Breast epithelium (tissue), 3 donors: ENCODE measurements around the gene PELI2.

Source experiments
- POLR2A ChIP-seq: fragments of 450-650 bp; IDR thresholded peaks from one replicate; pipeline ENCODE4 v1.6.1; 2016; ENCODE audit warnings: antibody characterized with exemption, mild to moderate bottlenecking, moderate library complexity
- POLR2AphosphoS5 ChIP-seq, 3 donors: sonication (generic); formaldehyde crosslinking; IDR thresholded peaks; one replicate each; pipeline ENCODE4 v1.6.1; 2017; ENCODE audit warnings: antibody characterized with exemption in 3 of 3
- TF ChIP-seq, protein P1 (sequence below), 3 donors: fragments of 450-650 bp; IDR thresholded peaks; one replicate each; pipeline ENCODE4 v1.5.1; 2016 to 2017; ENCODE audit warnings: antibody characterized with exemption in 3 of 3, mild to moderate bottlenecking in 3 of 3, moderate library complexity in 3 of 3

DNA sequence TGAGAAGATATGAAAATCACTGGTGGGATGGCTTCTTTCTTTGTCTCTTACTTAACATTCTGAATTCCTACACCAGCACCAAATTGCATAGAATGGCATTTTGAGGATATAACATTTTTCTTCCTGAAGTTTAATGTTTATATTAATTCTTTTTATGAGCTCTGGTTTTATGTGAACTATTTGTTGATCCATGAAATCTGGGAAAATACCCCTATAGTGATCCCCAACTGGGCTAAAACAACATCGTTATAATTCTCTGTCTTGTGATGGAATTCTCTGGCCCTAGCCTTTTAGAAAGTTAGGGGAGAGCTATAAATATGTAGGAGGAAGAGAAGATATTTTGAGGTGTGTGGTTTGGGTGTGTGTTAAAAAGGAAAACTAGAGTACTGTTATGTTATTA is 29.2 kb downstream of the PELI2 start:
- TF ChIP-seq, protein P1, sequence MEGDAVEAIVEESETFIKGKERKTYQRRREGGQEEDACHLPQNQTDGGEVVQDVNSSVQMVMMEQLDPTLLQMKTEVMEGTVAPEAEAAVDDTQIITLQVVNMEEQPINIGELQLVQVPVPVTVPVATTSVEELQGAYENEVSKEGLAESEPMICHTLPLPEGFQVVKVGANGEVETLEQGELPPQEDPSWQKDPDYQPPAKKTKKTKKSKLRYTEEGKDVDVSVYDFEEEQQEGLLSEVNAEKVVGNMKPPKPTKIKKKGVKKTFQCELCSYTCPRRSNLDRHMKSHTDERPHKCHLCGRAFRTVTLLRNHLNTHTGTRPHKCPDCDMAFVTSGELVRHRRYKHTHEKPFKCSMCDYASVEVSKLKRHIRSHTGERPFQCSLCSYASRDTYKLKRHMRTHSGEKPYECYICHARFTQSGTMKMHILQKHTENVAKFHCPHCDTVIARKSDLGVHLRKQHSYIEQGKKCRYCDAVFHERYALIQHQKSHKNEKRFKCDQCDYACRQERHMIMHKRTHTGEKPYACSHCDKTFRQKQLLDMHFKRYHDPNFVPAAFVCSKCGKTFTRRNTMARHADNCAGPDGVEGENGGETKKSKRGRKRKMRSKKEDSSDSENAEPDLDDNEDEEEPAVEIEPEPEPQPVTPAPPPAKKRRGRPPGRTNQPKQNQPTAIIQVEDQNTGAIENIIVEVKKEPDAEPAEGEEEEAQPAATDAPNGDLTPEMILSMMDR (IDR thresholded peaks at IDR 0.05) = no peak
- TF ChIP-seq POLR2A (no peak), POLR2AphosphoS5 (IDR thresholded peaks at IDR 0.05) (no peak)
